Pulmonary artery endothelial cell (primary cell): ENCODE results near the gene CCDC102B. TPM values are rescaled to one million over a fixed set of nuclear protein-coding genes. Genes with fewer than 3 reads are reported as not detected.
"Not testable (repeated sequence)": the region's sequence is repeated elsewhere in the genome, so short reads cannot be mapped to it uniquely, and the experiment has no call there.

Source experiments
- DNase-seq: peaks from one replicate; pipeline ENCODE4 v3.0.0-alpha.2; 2011; ENCODE audit warnings: low read depth, low spot score
- total RNA-seq: library from RNA; depleted of rRNA; stranded (reverse); fragments of >200 nt; gene quantifications from 2 replicates; pipeline ENCODE4 v1.2.3, GENCODE V29; 2014

CCDC102B gene
- total RNA-seq, 1 donor from 2014 or later = 1.7 TPM

DNA sequence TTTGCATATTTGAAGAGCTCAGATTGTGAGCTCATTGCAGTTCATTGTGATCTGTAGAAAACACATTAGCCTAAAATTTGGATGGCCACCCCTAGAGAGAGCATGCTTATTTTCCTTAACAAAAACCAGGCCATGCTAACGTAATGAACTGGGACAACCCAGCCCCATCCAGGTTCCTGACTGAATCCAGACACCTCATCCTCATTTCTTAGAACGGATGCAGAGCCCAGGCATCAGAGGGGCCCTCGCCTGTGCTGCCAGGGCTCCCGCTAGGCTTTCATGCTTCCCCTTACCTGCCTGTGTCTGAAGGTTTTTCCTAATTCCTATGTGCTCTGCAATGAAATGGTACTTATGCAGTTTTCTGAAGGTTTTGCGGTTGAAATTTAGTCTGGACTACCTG is 171.1 kb downstream of the CCDC102B start:
- no peak for DNase-seq

DNA sequence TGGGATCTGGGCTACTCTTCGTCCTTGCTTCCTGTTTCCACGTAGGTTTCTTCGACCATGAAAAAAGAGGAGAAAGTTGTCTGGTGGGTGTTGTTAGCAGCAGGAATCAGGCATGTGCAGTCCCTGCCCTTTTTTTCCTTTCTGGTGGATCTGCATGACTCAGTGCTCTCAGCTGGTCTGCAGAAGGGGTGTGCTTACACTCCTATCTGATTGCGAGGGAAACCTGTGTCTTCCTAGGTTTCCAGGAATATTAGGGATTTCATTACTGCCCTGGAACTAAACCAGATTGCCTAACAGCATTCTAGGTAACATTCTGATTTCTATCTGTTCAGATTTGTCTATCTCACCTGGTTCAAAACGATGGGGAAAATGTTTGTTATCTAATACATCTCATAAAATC is 174.3 kb downstream of the CCDC102B start:
- no peak for DNase-seq

DNA sequence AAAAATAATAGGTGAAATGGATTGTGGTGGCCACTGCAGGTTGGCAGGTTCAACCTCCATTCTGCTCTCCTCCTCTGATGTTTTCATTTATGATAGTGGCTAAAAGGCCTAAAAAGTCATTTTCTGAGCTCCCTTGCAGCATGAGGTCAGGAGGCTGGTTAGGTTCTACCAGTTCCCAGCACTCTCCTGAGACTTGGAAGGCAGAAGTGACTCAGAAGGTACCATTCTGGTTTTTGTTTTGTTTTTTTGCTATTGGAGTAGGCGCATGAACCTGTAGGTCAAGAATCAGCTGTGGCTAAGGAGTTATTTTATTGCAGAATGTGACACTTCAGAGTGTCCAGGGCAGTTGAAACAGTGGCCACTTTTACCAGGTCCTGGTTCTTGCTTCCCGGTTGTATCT is 181.9 kb downstream of the CCDC102B start:
- DNase-seq = no peak

DNA sequence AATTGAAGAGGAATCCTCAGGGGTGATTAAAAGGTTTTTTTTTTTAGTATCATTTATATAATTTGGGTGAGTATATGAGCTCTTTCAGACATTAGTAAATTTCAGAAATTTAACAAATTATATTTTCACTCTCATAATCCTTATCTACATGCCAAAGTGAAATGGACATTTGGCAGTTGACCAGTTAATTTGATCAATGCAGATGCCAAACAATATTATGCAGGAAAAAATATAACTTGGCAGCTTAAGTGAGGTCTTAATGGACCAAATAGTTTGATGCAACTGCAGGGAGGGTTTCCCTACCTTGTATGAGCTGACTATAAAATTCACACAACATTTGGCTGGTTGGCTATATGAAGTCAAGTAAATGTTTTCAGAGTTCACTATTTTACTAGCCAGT is 185.2 kb downstream of the CCDC102B start:
- no peak for DNase-seq

DNA sequence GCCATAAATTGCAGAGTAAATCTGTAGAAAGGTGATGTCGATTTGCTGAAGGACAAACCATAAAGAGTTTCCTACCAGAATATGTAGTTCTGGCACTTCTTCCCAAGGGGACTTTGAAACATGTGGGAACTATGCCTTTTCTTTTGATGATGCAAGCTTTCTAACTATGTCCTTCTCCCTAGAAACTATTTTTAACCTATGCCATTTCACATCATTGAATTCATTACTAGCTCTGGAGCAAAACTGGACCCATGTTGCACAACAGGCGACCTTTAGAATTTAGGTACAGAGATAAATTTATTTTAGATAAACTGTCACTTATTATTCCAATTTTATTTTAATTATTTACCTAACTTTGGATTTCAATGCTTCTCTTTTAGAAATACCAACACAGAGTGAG is 186.5 kb downstream of the CCDC102B start:
- no peak for DNase-seq

DNA sequence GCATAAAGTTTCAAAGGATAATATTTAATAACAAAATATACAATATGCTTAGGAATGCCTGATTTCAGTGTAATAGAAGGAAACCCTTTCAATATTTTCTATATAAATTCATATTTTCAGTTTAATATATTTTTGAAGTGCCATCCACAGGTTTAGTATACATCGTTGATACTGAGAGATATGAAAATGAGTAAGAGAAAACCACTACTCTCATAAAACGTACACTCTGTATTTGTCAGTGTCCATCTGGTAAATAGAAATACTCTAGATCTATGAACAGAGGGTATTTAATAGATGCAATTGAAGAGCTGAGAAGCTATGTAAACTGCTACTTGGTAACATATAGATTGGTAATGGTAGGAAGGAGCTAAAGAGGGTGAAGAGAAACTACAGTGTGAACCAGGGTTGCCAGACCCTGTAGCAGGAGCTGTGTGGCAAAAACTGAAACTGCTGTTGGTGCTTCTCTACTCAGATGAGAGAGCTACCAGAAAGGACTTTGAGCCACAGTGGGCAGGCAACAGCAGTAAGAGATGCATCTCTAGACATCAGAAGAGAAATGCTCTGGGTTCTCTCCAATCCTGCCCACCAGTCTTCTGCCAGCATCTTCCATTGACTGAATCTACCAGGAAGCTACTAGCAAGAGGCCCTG is 187.4 kb downstream of the CCDC102B start:
- DNase-seq = no peak

DNA sequence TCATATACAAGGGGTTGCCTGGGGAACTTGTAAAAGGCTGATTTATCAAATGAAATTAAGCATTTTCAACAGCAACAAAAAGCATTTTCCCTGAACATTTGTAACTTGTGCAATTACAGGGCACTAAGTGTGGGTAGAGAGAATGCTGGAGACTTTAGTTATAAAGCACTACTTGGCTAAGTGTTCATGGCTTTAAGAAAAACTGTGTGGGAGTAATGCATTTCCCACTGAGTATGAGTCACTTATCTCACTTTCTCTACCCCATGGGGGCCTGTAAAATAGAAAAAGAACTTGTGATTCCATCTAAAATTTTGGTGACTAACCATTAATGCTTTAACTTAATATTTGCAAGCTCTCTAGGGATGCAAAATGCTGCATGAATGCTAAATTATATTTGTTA is 193.4 kb downstream of the CCDC102B start:
- no peak for DNase-seq

DNA sequence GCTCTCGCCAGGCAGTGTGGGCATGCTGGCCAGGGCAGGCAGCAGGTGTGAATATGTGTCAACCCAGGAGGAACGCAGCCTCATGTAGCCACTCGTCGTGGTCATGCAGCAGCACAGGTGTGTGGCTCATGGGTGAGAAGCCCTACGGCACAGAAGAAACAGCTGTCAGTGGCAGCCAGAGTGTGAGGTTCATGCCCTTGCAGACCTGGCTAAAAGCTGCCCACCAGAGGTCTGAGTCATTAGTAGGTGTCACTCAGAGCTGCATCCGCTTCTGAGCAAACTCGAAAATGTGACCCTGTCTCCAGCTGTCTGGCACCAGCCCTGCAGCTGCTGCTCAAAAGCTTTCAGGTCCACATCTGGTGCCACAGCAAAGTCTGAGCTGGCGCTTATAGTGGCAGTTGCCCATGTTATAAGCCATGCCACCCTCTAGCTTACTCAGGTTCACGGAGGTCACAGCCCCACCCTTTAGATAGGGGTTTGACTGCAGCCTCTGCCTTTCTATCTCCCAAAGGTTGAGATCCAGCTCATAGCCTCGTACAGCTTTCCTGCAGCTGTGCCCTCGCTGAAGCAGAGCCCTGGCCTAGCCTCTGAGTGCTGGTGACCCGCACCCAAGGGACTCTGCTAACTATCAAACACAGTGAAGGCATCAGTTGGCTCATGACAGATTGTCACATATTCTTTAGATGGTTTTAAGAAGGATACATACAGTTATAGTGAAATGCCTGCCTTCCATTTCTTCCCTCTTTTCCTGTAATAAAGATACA is 195.0 kb downstream of the CCDC102B start:
- no peak for DNase-seq

DNA sequence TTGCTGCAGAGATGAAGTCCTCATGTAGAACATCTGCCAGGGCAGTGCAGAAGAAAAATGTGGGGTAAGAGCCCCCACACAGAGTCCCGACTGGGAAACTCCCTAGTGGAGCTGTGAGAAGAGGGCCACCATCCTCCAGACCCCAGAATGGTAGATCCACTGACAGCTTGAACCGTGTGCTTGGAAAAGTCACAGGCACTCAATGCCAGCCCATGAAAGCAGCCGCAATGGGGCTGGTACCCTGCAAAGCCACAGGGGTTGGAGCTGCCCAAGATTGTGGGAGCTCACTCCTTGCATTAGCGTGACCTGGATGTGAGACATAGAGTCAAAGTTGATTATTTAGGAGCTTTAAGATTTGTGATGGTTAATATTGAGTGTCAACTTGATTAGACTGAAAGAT is 197.8 kb downstream of the CCDC102B start:
- DNase-seq = no peak

DNA sequence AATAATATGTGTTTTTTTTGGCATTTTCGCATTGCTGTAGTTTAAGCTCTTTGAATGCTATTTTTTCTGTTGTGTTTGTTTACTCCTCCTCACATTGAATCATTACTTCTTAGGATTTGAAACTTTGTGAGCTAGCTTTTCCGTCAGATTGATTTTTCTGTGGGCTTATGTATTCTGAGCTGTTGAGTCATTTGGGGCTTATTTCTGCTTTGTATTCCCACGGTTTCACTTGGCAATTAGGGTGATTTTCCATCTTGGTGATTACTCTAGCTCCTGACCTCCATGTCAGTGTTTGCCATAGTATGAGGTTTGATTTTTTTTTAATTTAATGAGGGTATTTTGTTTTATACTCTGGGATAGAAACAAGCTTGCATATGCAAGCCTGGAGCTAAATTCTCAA is 200.0 kb downstream of the CCDC102B start:
- DNase-seq = no peak

DNA sequence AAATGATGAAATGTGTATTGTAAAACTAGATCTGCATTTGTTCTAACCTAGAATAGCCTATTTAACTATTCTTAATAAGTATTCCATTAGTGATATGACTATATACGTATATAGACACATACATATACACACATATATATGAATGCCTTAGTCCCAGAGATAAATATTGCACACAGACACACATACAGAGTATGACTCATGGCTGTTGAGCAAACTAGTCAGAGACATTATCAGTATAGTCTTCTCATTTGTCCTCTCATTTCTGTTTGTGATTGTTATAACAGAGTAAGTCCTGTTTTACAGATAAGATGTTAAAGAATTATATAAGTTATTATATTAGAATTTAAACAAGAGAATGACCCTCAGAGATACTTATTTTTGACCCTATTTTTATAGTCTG is 202.5 kb downstream of the CCDC102B start:
- no peak for DNase-seq

DNA sequence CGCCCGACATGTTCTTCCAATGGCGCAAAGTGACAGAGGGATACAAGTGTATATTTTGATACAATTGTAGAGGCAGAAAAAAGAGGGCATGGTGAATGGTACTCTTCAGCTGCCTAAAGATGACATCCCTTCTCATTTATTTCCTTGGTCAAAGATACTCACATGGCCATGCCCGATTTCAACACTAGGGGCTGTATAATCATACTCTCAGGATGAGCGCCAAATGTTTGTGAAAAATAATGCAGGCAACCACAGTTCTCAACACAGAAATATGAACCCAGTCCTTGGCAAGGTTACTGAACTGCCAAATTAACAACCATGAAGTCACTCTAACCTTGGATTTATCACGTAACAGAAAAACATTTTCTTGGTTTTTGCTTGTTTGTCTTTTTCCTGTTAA is 204.4 kb downstream of the CCDC102B start:
- no peak for DNase-seq

DNA sequence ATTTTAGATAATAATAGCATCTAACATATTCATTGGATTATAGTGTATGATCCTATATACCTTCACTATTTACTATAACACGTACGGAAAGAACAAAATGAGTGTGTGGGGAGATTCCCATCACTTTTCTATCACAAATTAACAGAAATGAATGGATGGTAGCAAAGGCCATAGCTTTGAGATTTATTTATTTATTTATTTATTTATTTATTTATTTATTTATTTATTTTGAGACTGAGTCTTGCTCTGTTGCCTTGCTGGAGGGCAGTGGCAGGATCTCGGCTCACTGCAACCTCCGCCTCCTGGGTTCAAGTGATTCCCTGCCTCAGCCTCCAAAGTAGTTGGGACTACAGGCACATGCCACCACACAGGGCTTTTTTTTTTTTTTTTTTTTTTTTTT is 208.3 kb downstream of the CCDC102B start:
- DNase-seq = not testable (repeated sequence)

DNA sequence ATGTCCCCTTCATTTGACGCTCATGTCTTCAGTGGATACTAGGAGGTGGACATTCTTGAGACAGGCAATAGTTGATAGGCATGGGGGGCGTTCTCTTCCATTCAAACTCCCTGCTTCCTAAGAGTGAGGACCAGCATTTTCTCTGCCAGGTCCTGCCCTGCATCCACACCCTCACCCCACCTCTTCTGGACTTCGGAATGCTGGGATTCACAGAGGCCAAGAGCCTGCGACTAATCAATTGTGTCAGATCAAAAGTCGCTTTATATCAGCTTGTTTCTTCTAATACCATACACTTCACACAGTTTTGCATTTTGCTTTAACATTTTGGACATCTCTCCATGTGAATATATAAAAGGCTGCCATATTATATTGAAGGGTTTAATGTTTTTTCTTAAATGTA is 210.7 kb downstream of the CCDC102B start:
- no peak for DNase-seq

DNA sequence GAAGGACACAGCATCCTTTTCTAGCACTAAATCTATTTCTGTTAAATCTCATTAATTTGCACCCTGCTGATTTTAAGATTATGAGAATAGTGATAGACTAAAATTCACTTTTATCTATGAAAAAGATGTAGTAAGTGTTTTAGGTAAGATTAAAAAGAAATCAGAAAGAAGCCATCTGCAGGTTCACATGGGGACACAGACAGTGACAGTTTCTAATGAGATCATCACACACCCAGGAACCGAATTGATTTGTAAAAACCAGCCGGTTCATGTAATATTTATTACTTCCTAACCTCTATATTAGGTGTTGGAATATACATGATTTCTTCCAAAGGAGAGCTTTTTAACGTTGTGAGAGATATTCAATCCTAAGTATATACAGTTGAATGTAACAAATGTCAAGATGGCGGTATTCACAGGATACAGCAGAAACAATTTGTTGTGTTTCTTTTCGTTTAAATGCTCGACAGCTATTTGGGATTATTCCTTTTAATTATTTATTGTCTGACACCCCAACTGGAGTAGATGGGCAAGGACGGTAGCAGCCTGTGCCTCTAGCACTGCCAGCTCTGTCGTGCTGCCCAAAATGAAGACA is 223.4 kb downstream of the CCDC102B start:
- no peak for DNase-seq

DNA sequence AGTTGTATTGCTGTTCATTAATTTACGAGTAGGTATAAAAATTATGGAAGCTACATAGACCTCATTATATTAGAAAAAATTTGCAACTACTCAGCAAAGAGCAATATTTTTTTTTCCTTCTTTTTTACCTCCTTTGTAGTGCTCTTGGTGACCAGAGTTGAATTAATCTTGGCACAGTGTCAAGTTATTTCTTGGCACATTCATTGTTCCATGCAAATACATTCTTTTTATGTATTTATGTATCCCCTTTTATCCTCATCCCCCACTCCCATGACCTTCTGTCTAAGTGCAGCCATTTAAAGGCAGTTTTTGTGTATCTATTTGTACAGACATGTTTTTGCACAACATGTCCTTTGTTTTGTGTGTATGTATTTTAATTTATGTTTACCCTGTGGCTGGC is 224.5 kb downstream of the CCDC102B start:
- DNase-seq = no peak

DNA sequence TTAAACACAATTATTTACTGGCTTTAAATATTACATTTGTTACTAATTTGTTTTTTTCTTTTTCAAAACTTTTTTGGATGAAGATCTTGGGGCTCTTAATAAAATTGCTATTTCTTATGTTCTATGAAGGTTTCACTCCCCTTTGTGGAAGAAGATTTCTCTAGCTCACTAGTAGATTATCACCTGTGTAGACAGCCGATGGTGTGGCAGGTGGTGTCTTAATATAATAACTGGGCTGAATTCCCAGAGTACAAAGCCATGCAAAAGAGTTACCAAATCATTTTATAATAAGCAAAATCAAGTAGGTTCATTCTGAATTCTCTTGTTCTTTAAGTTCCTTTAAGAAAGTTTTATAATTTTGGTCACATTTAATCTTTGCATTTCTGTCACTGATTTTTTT is 233.7 kb downstream of the CCDC102B start:
- DNase-seq = no peak

DNA sequence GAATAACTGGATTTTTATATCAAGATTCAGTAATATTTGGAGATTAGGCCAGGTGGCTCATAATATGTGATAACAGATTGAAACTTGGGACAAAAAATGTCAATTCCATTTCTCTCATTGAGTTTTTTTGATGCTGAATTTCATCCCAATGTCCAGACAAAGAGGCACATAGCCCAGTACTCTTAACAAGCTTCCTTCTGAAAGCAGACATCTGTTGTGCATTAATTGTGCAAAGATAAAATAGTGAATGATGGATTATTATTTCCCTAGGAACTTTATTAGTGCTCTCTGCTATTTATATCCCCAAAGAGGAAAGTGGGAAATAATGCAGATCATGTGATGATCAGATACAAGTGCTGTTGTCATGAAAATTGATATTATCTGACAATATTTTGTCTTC is 234.1 kb downstream of the CCDC102B start:
- no peak for DNase-seq

DNA sequence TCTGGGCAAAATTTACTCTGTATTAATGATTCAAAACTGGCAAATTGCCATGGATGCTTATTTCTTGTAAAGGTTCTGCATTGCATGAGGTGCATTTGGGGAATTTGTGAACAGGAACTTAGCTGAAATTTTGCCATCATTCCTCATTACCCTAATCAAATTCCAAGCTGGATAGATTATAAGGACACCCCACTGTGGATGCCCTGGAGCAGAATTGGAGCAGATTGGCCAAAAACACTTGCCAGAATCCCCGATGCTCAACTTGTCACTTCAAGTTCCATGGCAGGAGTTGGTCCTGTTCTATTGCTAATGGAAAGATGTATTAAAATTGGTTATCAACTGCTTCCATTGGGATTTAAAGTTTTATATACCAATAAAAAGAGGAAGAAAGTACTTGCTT is 237.9 kb downstream of the CCDC102B start:
- no peak for DNase-seq

DNA sequence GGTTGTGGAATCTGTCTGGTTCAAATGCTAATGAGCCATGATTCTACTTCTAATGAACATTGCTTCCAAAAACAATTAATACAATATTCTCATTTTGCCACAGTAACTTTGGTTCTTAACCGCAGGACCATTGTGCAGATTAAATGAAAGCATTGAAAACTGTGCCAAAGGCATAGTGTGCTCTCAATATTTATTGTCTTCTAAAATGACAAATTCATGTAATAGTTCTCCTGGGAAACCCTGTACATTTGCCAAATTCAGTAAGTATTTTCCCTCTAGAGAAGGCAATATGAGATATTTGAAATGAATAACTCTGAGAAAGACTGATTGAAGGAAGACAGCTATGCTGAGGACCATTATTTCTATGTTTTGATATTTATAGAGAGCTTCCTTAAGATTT is 246.3 kb downstream of the CCDC102B start:
- DNase-seq = no peak

DNA sequence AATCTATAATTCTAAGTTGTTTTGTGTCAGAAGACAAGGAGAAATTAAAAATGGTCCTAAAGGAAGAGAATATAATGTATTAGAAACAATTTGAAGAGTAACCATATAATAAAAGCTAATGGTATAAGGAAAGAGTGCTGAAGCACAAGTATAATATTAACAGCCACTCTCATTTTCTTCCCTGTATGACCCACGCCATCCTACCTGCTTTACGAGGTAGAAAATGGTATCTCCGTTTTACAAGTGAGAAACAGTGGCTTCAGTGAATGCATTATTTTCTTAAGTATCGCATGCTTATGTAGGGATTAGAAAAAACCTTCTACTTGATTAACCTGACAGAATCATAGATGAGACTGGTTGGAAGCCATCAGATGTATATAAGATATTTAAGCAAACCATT is 266.2 kb downstream of the CCDC102B start:
- DNase-seq = no peak

DNA sequence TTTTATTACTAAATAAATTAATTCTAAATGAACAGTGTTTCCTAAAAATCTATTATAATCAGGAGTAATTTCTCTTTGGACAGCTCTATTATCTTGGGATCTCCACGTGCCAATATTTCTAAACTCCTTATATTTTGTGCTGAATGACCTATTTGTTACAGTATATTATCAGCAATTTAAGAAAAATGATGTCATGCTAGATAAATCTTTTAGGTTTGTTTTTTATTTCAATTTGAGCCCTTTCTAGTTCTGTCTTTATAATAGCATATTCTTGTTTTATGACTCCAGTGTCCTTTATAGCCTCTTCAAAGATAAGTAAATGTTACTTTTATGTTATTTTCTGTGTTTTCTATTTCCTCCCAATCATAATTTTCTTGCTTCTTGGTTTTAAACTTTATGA is 269.2 kb downstream of the CCDC102B start:
- no peak for DNase-seq

DNA sequence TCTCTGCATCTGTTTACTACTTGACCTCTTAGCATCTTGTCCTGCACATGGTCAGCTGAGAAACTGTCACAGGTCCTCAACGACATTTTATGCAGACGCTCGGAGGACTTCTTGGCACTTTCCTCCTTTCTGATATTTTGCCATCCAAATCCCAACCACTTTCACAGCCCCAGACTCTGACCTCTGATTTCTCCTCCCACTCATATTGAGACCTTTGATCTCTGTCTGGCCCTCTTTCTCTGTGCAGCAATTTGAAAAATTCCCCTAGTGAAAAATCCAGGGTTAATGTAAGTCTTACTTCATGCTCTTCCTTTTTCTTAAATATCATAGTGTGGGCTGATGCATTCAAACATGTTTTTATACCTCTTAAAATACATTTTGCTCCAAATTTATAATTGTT is 273.8 kb downstream of the CCDC102B start:
- no peak for DNase-seq
